Activated naive CD8-positive, alpha-beta T cell treated with anti-CD3 and anti-CD28 coated beads, Interleukin-2, amount 10 ng/mL, durations not matched to agents 7 days and 5 days (primary cell): Measurements from ENCODE around the gene CEACAM1. TPM values are rescaled to one million over a fixed set of nuclear protein-coding genes. Genes with fewer than 3 reads are reported as not detected.

Source experiments
- total RNA-seq, 2 experiments: library from RNA; stranded (reverse); gene quantifications; one replicate each; pipeline ENCODE4 v1.2.3, GENCODE V29; 2021

The CEACAM1 gene
- total RNA-seq, 2 experiments from 2014 or later, result 34.2 to 38.3 TPM

Other genes starting within 250 kb of the CEACAM1 start
- gene PRR19, start 226.3 kb downstream of the CEACAM1 start, total RNA-seq, result under 1 TPM in 1 of 2 experiments, not detected in 1; 0.57 TPM
- gene PAFAH1B3, start 225.9 kb downstream of the CEACAM1 start, total RNA-seq, result 10 to 100 TPM; 36.2 to 41.1 TPM
- under 1 TPM; 0.54 to 0.94 TPM for gene TMEM145, start 215.2 kb downstream of the CEACAM1 start, total RNA-seq
- gene MEGF8, start 202.8 kb downstream of the CEACAM1 start, total RNA-seq, result 1 to 10 TPM; 8.5 to 9.3 TPM
- gene CNFN, start 138.2 kb downstream of the CEACAM1 start, total RNA-seq, result not detected
- 10 to 100 TPM; 34.6 to 35.1 TPM for gene LIPE, start 101.1 kb downstream of the CEACAM1 start, total RNA-seq
- gene CXCL17, start 85.5 kb downstream of the CEACAM1 start, total RNA-seq, result not detected
- not detected for gene CEACAM8, start 66.4 kb upstream of the CEACAM1 start, total RNA-seq
- gene PSG3, start 212.0 kb upstream of the CEACAM1 start, total RNA-seq, result not detected
- not detected for gene PSG8, start 237.2 kb upstream of the CEACAM1 start, total RNA-seq